Vagina (tissue), 2 donors: ENCODE data around the gene AKAP13. TPM values are rescaled to one million over a fixed set of nuclear protein-coding genes. Genes with fewer than 3 reads are reported as not detected.

Experiments used
- DNase-seq, 2 donors: peaks; one replicate each; pipeline ENCODE4 v3.0.0-alpha.2; 2017; ENCODE audit errors: extremely low spot score in 2 of 2
- H3K27ac ChIP-seq: fragments of 200-600 bp; sonication (generic); one replicate; pipeline ENCODE4 v1.5.1; 2019
- H3K27me3 ChIP-seq: fragments of 200-600 bp; sonication (generic); one replicate; pipeline ENCODE4 v1.5.1; 2019
- H3K36me3 ChIP-seq, 2 donors: fragments of 200-600 bp; sonication (generic); one replicate each; pipeline ENCODE4 v1.5.1; 2017 to 2019
- H3K4me1 ChIP-seq: fragments of 200-600 bp; sonication (generic); one replicate; pipeline ENCODE4 v1.5.1; 2019
- H3K4me3 ChIP-seq, 2 donors: fragments of 200-600 bp; sonication (generic); 1 replicate in 1 of 2; 2 replicates in 1 of 2; pipeline ENCODE4 v1.5.1; 2016 to 2019
- H3K9me3 ChIP-seq: fragments of 200-600 bp; sonication (generic); one replicate; pipeline ENCODE4 v1.5.1; 2019
- CTCF ChIP-seq, 3 experiments: fragments of 450-650 bp in 2 of 3; fragments of 200-600 bp in 1 of 3; sonication (generic) in 1 of 3; IDR thresholded peaks; one replicate each; pipeline ENCODE4 v1.5.1; 2017 to 2019; ENCODE audit warnings: antibody characterized with exemption in 3 of 3, mild to moderate bottlenecking in 2 of 3, moderate library complexity in 2 of 3
- POLR2A ChIP-seq, 2 donors: fragments of 450-650 bp; IDR thresholded peaks; one replicate each; pipeline ENCODE4 v1.6.1; 2017; ENCODE audit warnings: antibody characterized with exemption in 2 of 2, mild to moderate bottlenecking in 2 of 2, moderate library complexity in 2 of 2
- POLR2AphosphoS5 ChIP-seq, 2 donors: sonication (generic); formaldehyde crosslinking; IDR thresholded peaks; one replicate each; pipeline ENCODE4 v1.9.0; 2017; ENCODE audit warnings: antibody characterized with exemption in 2 of 2, mild to moderate bottlenecking in 2 of 2, low read depth in 1 of 2; ENCODE audit not compliant: insufficient read depth in 1 of 2
- intact Hi-C: fragments of 100-400 bp; cut with DNase I; formaldehyde crosslinking; loops from one replicate; pipeline ENCODE4 v1.15.1; 2023
- total RNA-seq: library from RNA; depleted of rRNA; stranded (reverse); fragments of >200 nt; gene quantifications from one replicate; pipeline ENCODE4 v1.2.3, GENCODE V29; 2016

The AKAP13 gene
- total RNA-seq, 1 donor from 2014 or later: 177 TPM

GRCh38 chr15:85443593-85444087 lies 63.2 kb downstream of the AKAP13 start:
- no peak for DNase-seq
- Histone ChIP-seq H3K36me3 (no peaks in the 10 kb centered on the region), H3K9me3 (no peaks in the 10 kb centered on the region), H3K4me1 (peaks cover 35% of the 10 kb centered on the region), H3K27ac (no peak overlapping the region), H3K4me3 (no peak overlapping the region), H3K27me3 (no peaks in the 10 kb centered on the region)
- intact Hi-C loops: no loop called here
- TF ChIP-seq POLR2A (IDR thresholded peaks at IDR 0.05) (no peak), CTCF (IDR thresholded peaks at IDR 0.05) (no peak), POLR2AphosphoS5 (IDR thresholded peaks at IDR 0.05; ENCODE audit: insufficient read depth in 1 of 2, low read depth in 1 of 2) (no peak)

DNA sequence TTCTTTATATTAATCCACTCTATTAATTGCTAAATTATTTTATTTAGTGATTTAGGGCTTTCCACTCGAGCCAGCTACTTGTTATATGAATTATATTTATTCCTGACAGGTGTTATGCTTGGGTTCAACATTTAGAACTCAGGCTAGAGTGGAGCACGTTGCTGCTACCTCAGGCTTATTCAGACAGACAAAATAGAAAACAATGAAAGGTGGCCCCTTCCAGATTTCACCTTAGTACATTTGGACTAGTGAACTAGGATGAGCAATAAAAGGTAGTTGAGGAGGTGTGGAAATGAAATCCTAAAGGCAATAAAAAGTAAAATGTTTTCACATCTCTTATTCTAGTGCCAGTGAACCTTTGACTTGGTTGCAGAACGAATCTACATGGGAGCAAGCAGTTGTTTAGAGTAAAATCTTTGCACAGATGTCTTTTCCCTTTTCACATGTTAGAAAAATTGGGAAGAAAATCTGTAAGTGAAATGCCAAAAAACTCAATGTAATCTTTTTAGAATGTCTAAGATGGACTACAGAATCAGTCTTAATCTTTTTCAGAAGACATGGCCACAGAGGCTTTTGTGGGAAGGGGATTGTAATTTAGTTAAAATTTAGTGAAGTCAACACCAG lies 63.8 kb downstream of the AKAP13 start:
- TF ChIP-seq POLR2A (IDR thresholded peaks at IDR 0.05) (no peak), CTCF (IDR thresholded peaks at IDR 0.05) (no peak), POLR2AphosphoS5 (IDR thresholded peaks at IDR 0.05; ENCODE audit: insufficient read depth in 1 of 2, low read depth in 1 of 2) (no peak)
- Histone ChIP-seq H3K36me3 (no peaks in the 10 kb centered on the region), H3K9me3 (no peaks in the 10 kb centered on the region), H3K27me3 (no peaks in the 10 kb centered on the region), H3K4me3 (no peak overlapping the region), H3K4me1 (peaks cover 35% of the 10 kb centered on the region), H3K27ac (no peak overlapping the region)
- DNase-seq: no peak
- intact Hi-C loops: no loop called here

DNA sequence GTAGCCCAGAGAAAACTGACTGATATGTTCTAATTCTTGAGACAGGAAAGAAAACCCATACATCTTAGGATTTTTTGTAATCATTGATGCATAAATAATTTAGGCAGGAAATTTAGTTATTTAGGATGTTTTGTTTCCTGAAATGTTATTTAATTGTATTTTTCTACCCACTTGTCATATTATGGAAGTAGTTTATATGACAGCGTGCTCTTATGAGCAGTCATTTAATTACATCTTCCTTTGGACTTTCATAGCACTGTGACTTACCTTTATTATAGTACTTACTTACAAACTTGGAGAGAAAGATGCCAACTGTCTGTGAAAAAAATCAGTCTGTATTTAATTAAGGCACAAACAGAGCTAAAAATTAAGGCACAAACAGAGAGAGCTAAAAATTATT lies 65.0 kb downstream of the AKAP13 start:
- no peak overlapping the region for H3K27ac ChIP-seq
- intact Hi-C loops: no loop called here
- TF ChIP-seq POLR2AphosphoS5 (IDR thresholded peaks at IDR 0.05; ENCODE audit: insufficient read depth in 1 of 2, low read depth in 1 of 2) (no peak), POLR2A (IDR thresholded peaks at IDR 0.05) (no peak), CTCF (IDR thresholded peaks at IDR 0.05) (no peak)

DNA sequence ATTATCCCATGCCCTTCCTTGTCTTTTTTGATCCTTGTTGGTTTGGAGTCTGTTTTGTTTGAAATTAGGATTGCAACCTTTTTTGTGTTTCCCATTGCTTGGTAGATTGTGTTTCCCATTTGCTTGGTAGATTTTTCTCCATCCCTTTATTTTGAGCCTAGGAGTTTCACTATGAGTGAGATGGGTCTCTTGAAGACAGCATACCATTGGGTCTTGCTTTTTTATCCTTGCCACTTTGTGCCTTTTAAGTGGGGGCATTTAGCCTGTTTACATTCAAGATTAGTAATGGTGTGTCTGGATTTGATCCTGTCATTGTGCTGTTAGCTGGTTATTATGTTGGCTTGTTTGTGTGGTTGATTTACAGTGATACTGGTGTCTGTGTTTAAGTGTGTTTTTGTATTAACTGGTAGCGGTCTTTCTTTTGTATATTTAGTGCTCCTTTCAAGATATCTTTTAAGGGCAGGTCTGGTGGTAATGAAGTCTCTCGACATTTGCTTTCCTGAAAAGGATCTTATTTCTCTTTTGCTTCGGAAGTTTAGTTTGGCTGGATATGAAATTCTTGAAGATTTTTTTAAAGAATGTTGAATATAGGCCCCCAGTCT lies 70.8 kb downstream of the AKAP13 start:
- no peak for DNase-seq
- intact Hi-C loops: no loop called here
- Histone ChIP-seq H3K27me3 (no peaks in the 10 kb centered on the region), H3K27ac (no peak overlapping the region), H3K36me3 (no peaks in the 10 kb centered on the region), H3K9me3 (peaks cover 6% of the 10 kb centered on the region), H3K4me3 (no peak overlapping the region), H3K4me1 (peaks cover 8% of the 10 kb centered on the region)
- TF ChIP-seq CTCF (IDR thresholded peaks at IDR 0.05): no peak
- TF ChIP-seq POLR2AphosphoS5 (IDR thresholded peaks at IDR 0.05; ENCODE audit: insufficient read depth in 1 of 2, low read depth in 1 of 2): no peak
- no peak for TF ChIP-seq POLR2A (IDR thresholded peaks at IDR 0.05)

More for the DNA sequence above, 65.0 kb downstream of the AKAP13 start:
- Histone ChIP-seq H3K4me1 (peaks cover 31% of the 10 kb centered on the region), H3K27me3 (no peaks in the 10 kb centered on the region), H3K9me3 (peaks cover 3% of the 10 kb centered on the region), H3K36me3 (no peaks in the 10 kb centered on the region), H3K4me3 (no peak overlapping the region)
- DNase-seq: no peak

DNA sequence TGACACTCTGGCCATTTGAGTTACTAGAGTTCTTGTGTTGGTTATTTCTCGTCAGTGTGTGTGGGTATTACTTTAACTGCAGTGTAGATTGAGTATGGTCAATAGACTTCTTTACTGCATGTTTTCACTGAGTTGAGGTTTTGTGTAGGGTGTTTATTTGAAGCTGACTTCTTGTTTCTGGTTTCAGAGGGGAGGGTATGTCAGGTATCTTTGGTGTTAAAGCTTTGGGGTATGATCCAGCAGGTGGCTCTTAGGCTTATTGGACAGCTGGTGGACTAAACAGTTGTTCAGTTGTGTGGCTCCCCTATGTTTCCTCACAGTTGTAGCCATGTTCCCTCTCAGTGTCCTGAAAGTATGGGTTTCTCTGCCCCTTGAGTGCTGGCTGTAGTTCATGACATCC lies 72.0 kb downstream of the AKAP13 start:
- Histone ChIP-seq H3K9me3 (peaks cover 6% of the 10 kb centered on the region), H3K4me1 (peaks cover 8% of the 10 kb centered on the region), H3K36me3 (no peaks in the 10 kb centered on the region), H3K27me3 (no peaks in the 10 kb centered on the region), H3K27ac (no peak overlapping the region), H3K4me3 (no peak overlapping the region)
- DNase-seq: no peak
- no peak for TF ChIP-seq CTCF (IDR thresholded peaks at IDR 0.05)
- intact Hi-C loops: no loop called here
